ENCODE results near the gene ZNF710.

Gene ZNF710

GRCh38 chr15:90030376-90030775 is 29.3 kb downstream of the ZNF710 start:
- Histone ChIP-seq H3K36me3 (no peaks in the 10 kb centered on the region), H3K9me3 (no peaks in the 10 kb centered on the region), H3K27ac (no peak overlapping the region), H3K4me1 (peaks cover 0 to 29% (median 9%) of the 10 kb centered on the region in 4 donors), H3K27me3 (no peaks in the 10 kb centered on the region), H3K4me3 (no peak overlapping the region)
- intact Hi-C loops (cut with DNase I; ENCODE audit: low total_unique reads): no loop called here
- peak; percentile 20 to 56 for DNase-seq
- no peak for TF ChIP-seq CTCF (IDR thresholded peaks at IDR 0.05)

GRCh38 chr15:90031231-90031791 is 30.2 kb downstream of the ZNF710 start:
- Histone ChIP-seq H3K4me3 (no peak overlapping the region), H3K27ac (no peak overlapping the region), H3K4me1 (peaks cover 0 to 36% (median 10%) of the 10 kb centered on the region in 4 donors), H3K36me3 (no peaks in the 10 kb centered on the region), H3K27me3 (no peaks in the 10 kb centered on the region), H3K9me3 (no peaks in the 10 kb centered on the region)
- DNase-seq: peak; percentile 18 to 50
- TF ChIP-seq CTCF (IDR thresholded peaks at IDR 0.05): no peak
- intact Hi-C loops (cut with DNase I; ENCODE audit: low total_unique reads): no loop called here

GRCh38 chr15:90033006-90033405 is 31.9 kb downstream of the ZNF710 start:
- TF ChIP-seq CTCF (IDR thresholded peaks at IDR 0.05): no peak
- Histone ChIP-seq H3K27me3 (no peaks in the 10 kb centered on the region), H3K4me3 (no peak overlapping the region), H3K4me1 (peaks cover 0 to 53% (median 23%) of the 10 kb centered on the region in 4 donors), H3K27ac (no peak overlapping the region), H3K36me3 (no peaks in the 10 kb centered on the region), H3K9me3 (no peaks in the 10 kb centered on the region)
- peak; percentile 0 to 7 for DNase-seq
- intact Hi-C loops (cut with DNase I; ENCODE audit: low total_unique reads): no loop called here

- DNase-seq: peak; percentile 12 to 21
- Histone ChIP-seq H3K27me3 (no peaks in the 10 kb centered on the region), H3K9me3 (no peaks in the 10 kb centered on the region), H3K4me1 (peaks cover 0 to 53% (median 23%) of the 10 kb centered on the region in 4 donors), H3K4me3 (no peak overlapping the region), H3K27ac (no peak overlapping the region), H3K36me3 (no peaks in the 10 kb centered on the region)
- TF ChIP-seq CTCF (IDR thresholded peaks at IDR 0.05): no peak
- intact Hi-C loops (cut with DNase I; ENCODE audit: low total_unique reads): no loop called here
These were observed 32.3 kb downstream of the ZNF710 start for GRCh38 chr15:90033448-90033847.

GRCh38 chr15:90035095-90035839 is 34.1 kb downstream of the ZNF710 start:
- Histone ChIP-seq H3K9me3 (no peaks in the 10 kb centered on the region), H3K27ac (peak overlapping the region in 1 of 2 donors; percentile 46), H3K27me3 (no peaks in the 10 kb centered on the region), H3K36me3 (no peaks in the 10 kb centered on the region), H3K4me3 (no peak overlapping the region), H3K4me1 (peaks cover 0 to 53% (median 23%) of the 10 kb centered on the region in 4 donors)
- no peak for TF ChIP-seq CTCF (IDR thresholded peaks at IDR 0.05)
- intact Hi-C loops (cut with DNase I; ENCODE audit: low total_unique reads): no loop called here
- DNase-seq: peak; percentile 69 to 82
